Measurements from ENCODE around the gene HYKK.

DNA sequence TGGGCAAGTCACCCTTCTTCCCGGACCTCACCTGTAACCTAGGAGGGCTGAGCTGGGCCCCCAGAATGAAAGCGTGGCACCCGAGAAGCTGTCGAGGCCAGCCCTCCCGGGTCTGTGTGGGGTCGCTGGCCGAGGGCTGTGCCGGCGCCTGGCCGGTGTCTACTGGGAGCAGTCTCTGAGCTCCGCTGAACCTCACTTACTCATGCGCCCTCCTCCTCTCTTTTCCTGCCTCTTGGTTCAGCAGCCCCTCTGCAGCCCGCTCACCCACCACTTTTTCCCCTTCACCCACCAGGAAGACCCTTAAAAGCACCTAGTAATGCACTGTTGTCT, 419 bp downstream of the HYKK start:
- TF ChIP-seq, protein P1, sequence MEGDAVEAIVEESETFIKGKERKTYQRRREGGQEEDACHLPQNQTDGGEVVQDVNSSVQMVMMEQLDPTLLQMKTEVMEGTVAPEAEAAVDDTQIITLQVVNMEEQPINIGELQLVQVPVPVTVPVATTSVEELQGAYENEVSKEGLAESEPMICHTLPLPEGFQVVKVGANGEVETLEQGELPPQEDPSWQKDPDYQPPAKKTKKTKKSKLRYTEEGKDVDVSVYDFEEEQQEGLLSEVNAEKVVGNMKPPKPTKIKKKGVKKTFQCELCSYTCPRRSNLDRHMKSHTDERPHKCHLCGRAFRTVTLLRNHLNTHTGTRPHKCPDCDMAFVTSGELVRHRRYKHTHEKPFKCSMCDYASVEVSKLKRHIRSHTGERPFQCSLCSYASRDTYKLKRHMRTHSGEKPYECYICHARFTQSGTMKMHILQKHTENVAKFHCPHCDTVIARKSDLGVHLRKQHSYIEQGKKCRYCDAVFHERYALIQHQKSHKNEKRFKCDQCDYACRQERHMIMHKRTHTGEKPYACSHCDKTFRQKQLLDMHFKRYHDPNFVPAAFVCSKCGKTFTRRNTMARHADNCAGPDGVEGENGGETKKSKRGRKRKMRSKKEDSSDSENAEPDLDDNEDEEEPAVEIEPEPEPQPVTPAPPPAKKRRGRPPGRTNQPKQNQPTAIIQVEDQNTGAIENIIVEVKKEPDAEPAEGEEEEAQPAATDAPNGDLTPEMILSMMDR (IDR thresholded peaks at IDR 0.05) = no peak
- TF ChIP-seq EZH2 (IDR thresholded peaks at IDR 0.05; ENCODE audit: borderline replicate concordance, insufficient read depth, low read depth, low read length, poor library complexity, severe bottlenecking) = no peak
